ENCODE results near the gene ZCCHC24. TPM values are rescaled to one million over a fixed set of nuclear protein-coding genes. Genes with fewer than 3 reads are reported as not detected.
"Not testable (repeated sequence)": the region's sequence is repeated elsewhere in the genome, so short reads cannot be mapped to it uniquely, and the experiment has no call there.

ZCCHC24 gene
- total and polyA plus RNA-seq, 5 donors from 2014 or later, result 0.25 to 1.8 (median 0.76) TPM

- Mint-ChIP-seq H3K27me3 (peaks cover 8% of the 10 kb centered on the region), H3K27ac (no peak overlapping the region)
- ATAC-seq (ENCODE audit: low read depth in 2 of 2), result no peak
These were observed 4.0 kb upstream of the ZCCHC24 start for GRCh38 chr10:79449181-79450146.

DNA sequence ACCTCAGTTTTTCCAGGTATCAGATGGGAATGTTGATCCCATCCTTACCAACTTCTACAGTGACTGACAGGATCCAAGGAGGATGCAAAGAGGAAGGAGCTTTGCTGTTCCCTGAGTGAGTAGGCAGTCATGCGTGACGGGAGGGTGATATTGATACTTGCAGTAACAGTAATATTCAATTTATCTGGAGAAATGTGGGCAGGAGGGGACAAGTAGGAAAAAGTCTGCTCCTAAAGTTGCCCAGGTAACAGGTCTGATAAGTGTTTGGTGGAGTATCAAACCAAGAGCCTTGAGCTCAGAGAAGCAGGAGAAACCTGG is 3.3 kb upstream of the ZCCHC24 start:
- no peak overlapping the region for H3K4me3 Mint-ChIP-seq
- no peak for ATAC-seq (ENCODE audit: low read depth in 2 of 2)
- no peaks in the 10 kb centered on the region for H3K36me3 Mint-ChIP-seq
- Histone ChIP-seq H3K9me3 (ENCODE audit: control insufficient read depth in 2 of 2, low read length in 2 of 2) (no peaks in the 10 kb centered on the region), H3K27me3 (ENCODE audit: control insufficient read depth, insufficient read depth, low read length) (no peaks in the 10 kb centered on the region), H3K27ac (ENCODE audit: insufficient read depth, low read length, poor library complexity, severe bottlenecking) (no peak overlapping the region), H3K36me3 (ENCODE audit: control insufficient read depth, insufficient read depth, low read length) (no peaks in the 10 kb centered on the region), H3K4me1 (ENCODE audit: control insufficient read depth, insufficient read depth, low read length, poor library complexity, severe bottlenecking) (peaks cover 17% of the 10 kb centered on the region), H3K4me3 (ENCODE audit: low read depth, low read length) (no peak overlapping the region)
- H3K27ac Mint-ChIP-seq, result no peak overlapping the region
- peaks cover 8% of the 10 kb centered on the region for H3K27me3 Mint-ChIP-seq
- H3K9me3 Mint-ChIP-seq, result no peaks in the 10 kb centered on the region
- peaks cover 0 to 21% (median 10%) of the 10 kb centered on the region in 4 donors for H3K4me1 Mint-ChIP-seq
- no peak for DNase-seq

More at GRCh38 chr10:79449181-79450146, 4.0 kb upstream of the ZCCHC24 start:
- H3K27ac ChIP-seq (ENCODE audit: insufficient read depth, low read length, poor library complexity, severe bottlenecking), result no peak overlapping the region
- no peak for DNase-seq
- H3K36me3 ChIP-seq (ENCODE audit: control insufficient read depth, insufficient read depth, low read length), result no peaks in the 10 kb centered on the region
- Mint-ChIP-seq H3K4me3 (peak overlapping the region in 1 of 4 donors; percentile 7), H3K36me3 (no peaks in the 10 kb centered on the region), H3K9me3 (no peaks in the 10 kb centered on the region), H3K4me1 (peaks cover 0 to 13% (median 3%) of the 10 kb centered on the region in 4 donors)
- peaks cover 9% of the 10 kb centered on the region for H3K4me1 ChIP-seq (ENCODE audit: control insufficient read depth, insufficient read depth, low read length, poor library complexity, severe bottlenecking)
- H3K9me3 ChIP-seq (ENCODE audit: control insufficient read depth in 2 of 2, low read length in 2 of 2), result no peaks in the 10 kb centered on the region
- H3K27me3 ChIP-seq (ENCODE audit: control insufficient read depth, insufficient read depth, low read length), result no peaks in the 10 kb centered on the region
- no peak overlapping the region for H3K4me3 ChIP-seq (ENCODE audit: low read depth, low read length)

- H3K27ac Mint-ChIP-seq, result peak overlapping the region in 1 of 3 donors; percentile 26
These were observed 2.7 kb upstream of the ZCCHC24 start for GRCh38 chr10:79447911-79448731.

DNA sequence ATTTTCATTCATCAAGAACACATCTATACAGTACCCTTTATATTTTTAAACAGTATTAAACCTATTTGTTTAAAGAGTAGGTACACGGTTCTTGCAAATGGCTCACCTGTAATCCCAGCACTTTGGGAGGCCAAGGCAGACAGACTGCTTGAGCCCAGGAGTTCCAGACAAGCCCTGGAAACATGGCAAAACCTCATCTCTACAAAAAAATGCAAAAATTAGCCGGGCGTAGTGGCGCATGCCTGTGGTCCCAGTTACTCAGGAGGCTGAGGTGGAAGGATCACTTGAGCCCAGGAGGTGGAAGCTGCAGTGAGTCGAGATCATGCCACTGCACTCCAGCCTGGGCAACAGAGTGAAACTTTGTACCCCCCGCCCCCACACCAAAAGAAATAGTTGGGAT is 1.8 kb upstream of the ZCCHC24 start:
- H3K9me3 Mint-ChIP-seq; ATAC-seq (ENCODE audit: low read depth in 2 of 2); H3K9me3 ChIP-seq (ENCODE audit: control insufficient read depth in 2 of 2, low read length in 2 of 2); H3K36me3 ChIP-seq (ENCODE audit: control insufficient read depth, insufficient read depth, low read length); H3K27me3 ChIP-seq (ENCODE audit: control insufficient read depth, insufficient read depth, low read length); H3K27ac ChIP-seq (ENCODE audit: insufficient read depth, low read length, poor library complexity, severe bottlenecking); H3K4me3 ChIP-seq (ENCODE audit: low read depth, low read length); H3K36me3 Mint-ChIP-seq; DNase-seq; H3K27me3 Mint-ChIP-seq: not testable (repeated sequence)
- H3K4me1 ChIP-seq (ENCODE audit: control insufficient read depth, insufficient read depth, low read length, poor library complexity, severe bottlenecking), result peaks cover 24% of the 10 kb centered on the region
- Mint-ChIP-seq H3K4me1 (peaks cover 0 to 28% (median 15%) of the 10 kb centered on the region in 4 donors), H3K4me3 (peak overlapping the region; percentile 72 to 92 (median 89)), H3K27ac (peak overlapping the region; percentile 21 to 49 (median 34))

More at GRCh38 chr10:79447911-79448731, 2.7 kb upstream of the ZCCHC24 start:
- Histone ChIP-seq H3K4me3 (ENCODE audit: low read depth, low read length) (no peak overlapping the region), H3K27ac (ENCODE audit: insufficient read depth, low read length, poor library complexity, severe bottlenecking) (no peak overlapping the region), H3K9me3 (ENCODE audit: control insufficient read depth in 2 of 2, low read length in 2 of 2) (no peaks in the 10 kb centered on the region), H3K4me1 (ENCODE audit: control insufficient read depth, insufficient read depth, low read length, poor library complexity, severe bottlenecking) (peaks cover 23% of the 10 kb centered on the region), H3K36me3 (ENCODE audit: control insufficient read depth, insufficient read depth, low read length) (no peaks in the 10 kb centered on the region), H3K27me3 (ENCODE audit: control insufficient read depth, insufficient read depth, low read length) (no peaks in the 10 kb centered on the region)
- Mint-ChIP-seq H3K9me3 (no peaks in the 10 kb centered on the region), H3K4me3 (peak overlapping the region in 3 of 4 donors; percentile 0 to 92 (median 49)), H3K27me3 (peaks cover 8% of the 10 kb centered on the region), H3K4me1 (peaks cover 0 to 27% (median 15%) of the 10 kb centered on the region in 4 donors), H3K36me3 (no peaks in the 10 kb centered on the region)
- ATAC-seq (ENCODE audit: low read depth in 2 of 2) (no peak), DNase-seq (no peak)

DNA sequence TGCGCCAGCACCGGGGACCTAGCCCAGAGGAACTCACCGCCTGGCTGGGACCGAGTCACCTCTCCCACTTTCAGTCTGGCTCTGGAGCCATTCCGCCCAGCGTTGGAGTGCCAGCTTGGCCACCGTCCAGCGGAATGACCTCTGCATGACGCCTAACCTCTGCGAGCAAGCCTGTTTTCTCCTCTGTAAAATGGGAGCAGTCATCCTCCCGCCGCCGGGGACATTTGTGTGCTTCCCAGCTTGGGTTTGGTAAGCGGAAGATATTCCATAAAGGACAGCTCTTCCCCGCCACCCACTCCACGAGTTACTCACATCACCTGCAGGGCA is 1.3 kb upstream of the ZCCHC24 start:
- no peak overlapping the region for H3K4me3 ChIP-seq (ENCODE audit: low read depth, low read length)
- no peaks in the 10 kb centered on the region for H3K9me3 ChIP-seq (ENCODE audit: control insufficient read depth in 2 of 2, low read length in 2 of 2)
- H3K4me3 Mint-ChIP-seq, result peak overlapping the region; percentile 72 to 92 (median 89)
- DNase-seq (no peak), ATAC-seq (ENCODE audit: low read depth in 2 of 2) (no peak)
- no peaks in the 10 kb centered on the region for H3K36me3 Mint-ChIP-seq
- H3K9me3 Mint-ChIP-seq, result no peaks in the 10 kb centered on the region
- H3K27ac Mint-ChIP-seq, result peak overlapping the region; percentile 27 to 49 (median 34)
- peaks cover 1% of the 10 kb centered on the region for H3K27me3 Mint-ChIP-seq
- H3K4me1 ChIP-seq (ENCODE audit: control insufficient read depth, insufficient read depth, low read length, poor library complexity, severe bottlenecking), result peaks cover 24% of the 10 kb centered on the region
- H3K27ac ChIP-seq (ENCODE audit: insufficient read depth, low read length, poor library complexity, severe bottlenecking), result no peak overlapping the region
- H3K27me3 ChIP-seq (ENCODE audit: control insufficient read depth, insufficient read depth, low read length), result no peaks in the 10 kb centered on the region
- H3K4me1 Mint-ChIP-seq, result peaks cover 0 to 28% (median 15%) of the 10 kb centered on the region in 4 donors
- no peaks in the 10 kb centered on the region for H3K36me3 ChIP-seq (ENCODE audit: control insufficient read depth, insufficient read depth, low read length)

DNA sequence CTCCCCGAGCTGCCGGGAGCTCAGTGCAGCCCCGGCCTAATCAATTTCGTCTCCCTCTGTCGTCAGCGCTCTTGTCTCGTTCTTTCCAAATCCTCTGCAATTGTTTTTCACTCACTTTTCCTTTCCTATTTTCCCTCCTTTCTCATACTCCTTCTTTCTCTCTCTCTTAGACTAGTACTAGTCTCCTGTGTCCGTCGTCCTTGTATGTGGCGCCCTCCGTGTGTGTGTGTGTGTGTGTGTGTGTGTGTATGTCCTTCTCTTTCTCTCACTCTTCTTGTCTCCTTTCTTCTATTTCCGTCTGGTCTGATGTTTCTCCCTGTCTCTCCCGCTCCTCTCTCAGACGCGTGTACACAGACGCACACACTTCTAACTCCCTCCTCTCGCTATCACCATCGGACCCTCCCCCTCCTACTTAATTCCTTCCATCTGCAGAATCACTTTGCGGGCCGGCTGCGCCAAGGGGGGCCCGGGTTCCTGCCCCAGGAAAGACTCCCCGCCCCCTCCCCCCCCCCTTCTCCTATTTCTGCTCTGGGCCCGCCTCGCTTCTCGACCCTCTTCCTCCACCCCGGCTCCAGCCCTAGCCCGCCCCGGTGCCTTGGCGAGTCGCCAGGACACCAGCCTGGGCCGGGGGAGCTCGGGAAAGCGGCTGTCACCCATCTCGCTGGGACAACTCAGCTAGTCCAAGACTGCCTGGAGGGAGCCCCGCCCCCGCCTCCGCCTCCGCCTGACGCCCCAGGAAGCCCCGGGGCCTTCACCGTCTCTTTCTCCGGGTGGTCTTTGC is 743 bp upstream of the ZCCHC24 start:
- peak overlapping the region in 2 of 3 donors; percentile 87 to 89 for H3K27ac Mint-ChIP-seq
- no peaks in the 10 kb centered on the region for H3K9me3 Mint-ChIP-seq
- no peaks in the 10 kb centered on the region for H3K9me3 ChIP-seq (ENCODE audit: control insufficient read depth in 2 of 2, low read length in 2 of 2)
- ATAC-seq (ENCODE audit: low read depth in 2 of 2), result peak in 1 of 2 donors; percentile 1
- H3K27me3 Mint-ChIP-seq, result peaks cover under 1% of the 10 kb centered on the region
- peaks cover 0 to 28% (median 15%) of the 10 kb centered on the region in 4 donors for H3K4me1 Mint-ChIP-seq
- H3K4me3 ChIP-seq (ENCODE audit: low read depth, low read length), result peak overlapping the region; percentile 72
- peak in 1 of 3 donors; percentile 43 for DNase-seq
- H3K27me3 ChIP-seq (ENCODE audit: control insufficient read depth, insufficient read depth, low read length), result no peaks in the 10 kb centered on the region
- H3K4me1 ChIP-seq (ENCODE audit: control insufficient read depth, insufficient read depth, low read length, poor library complexity, severe bottlenecking), result peaks cover 24% of the 10 kb centered on the region
- H3K36me3 Mint-ChIP-seq, result no peaks in the 10 kb centered on the region
- H3K27ac ChIP-seq (ENCODE audit: insufficient read depth, low read length, poor library complexity, severe bottlenecking), result peak overlapping the region; percentile 45
- no peaks in the 10 kb centered on the region for H3K36me3 ChIP-seq (ENCODE audit: control insufficient read depth, insufficient read depth, low read length)
- peak overlapping the region; percentile 89 to 92 (median 90) for H3K4me3 Mint-ChIP-seq
